Activated CD8-positive, alpha-beta memory T cell treated with anti-CD3 and anti-CD28 coated beads for 36 hours (primary cell): ENCODE measurements around the gene ANTKMT. TPM values are rescaled to one million over a fixed set of nuclear protein-coding genes. Genes with fewer than 3 reads are reported as not detected.

ENCODE experiments used
- CTCF ChIA-PET: fragments of 350-600 bp; sonication (Branson Sonifier 250); formaldehyde crosslinking; loops from one replicate; lab custom pipeline; 2021; ENCODE audit warnings: antibody characterized with exemption; lab: Charles Lee
- POLR2A ChIA-PET: fragments of 350-600 bp; sonication (Branson Sonifier 250); formaldehyde crosslinking; loops from one replicate; lab custom pipeline; 2021; ENCODE audit warnings: antibody characterized with exemption; lab: Charles Lee
- total RNA-seq, 2 experiments: library from RNA; stranded (reverse); gene quantifications; one replicate each; pipeline ENCODE4 v1.2.3, GENCODE V29; 2021

The ANTKMT gene
- total RNA-seq, 2 experiments from 2014 or later: 69.1 to 69.9 TPM

GRCh38 chr16:692356-693108 lies 28.4 kb upstream of the ANTKMT start:
- ChIA-PET POLR2A (no interaction called here), CTCF (interaction anchor here (0.6 kb wide), 1 partner anchor 298 kb away, joined by 3 read pairs; no protein-coding TSS in a partner anchor)

GRCh38 chr16:693364-693763 lies 27.6 kb upstream of the ANTKMT start:
- ChIA-PET POLR2A (no interaction called here), CTCF (interaction anchor here (0.6 kb wide), 1 partner anchor 298 kb away, joined by 3 read pairs; no protein-coding TSS in a partner anchor)

GRCh38 chr16:693766-694165 lies 27.2 kb upstream of the ANTKMT start:
- CTCF ChIA-PET: no interaction called here
- POLR2A ChIA-PET: no interaction called here

GRCh38 chr16:694187-694862 lies 26.6 kb upstream of the ANTKMT start:
- POLR2A ChIA-PET: interaction anchor here (0.5 kb wide), 1 partner anchor 257 kb away, joined by 7 read pairs; no protein-coding TSS in a partner anchor
- CTCF ChIA-PET: interaction anchor here (1.3 to 2.0 kb wide), 4 partner anchors 13 to 91 kb away, joined by 5 to 10 read pairs (median 7); partner anchors contain the start of gene ANTKMT

GRCh38 chr16:694863-695354 lies 26.0 kb upstream of the ANTKMT start:
- CTCF ChIA-PET: interaction anchor here (0.7 to 2.0 kb wide), 9 partner anchors 11 to 91 kb away, joined by 3 to 10 read pairs (median 5); partner anchors contain the start of genes ANTKMT, JMJD8 and METRN
- POLR2A ChIA-PET: interaction anchor here (0.5 to 1.0 kb wide), 4 partner anchors 26 to 258 kb away, joined by 3 to 7 read pairs (median 3); partner anchors contain the start of genes ANTKMT, CHTF18 and RPUSD1

- POLR2A ChIA-PET: interaction anchor here (0.5 to 1.0 kb wide), 5 partner anchors 26 to 93 kb away, joined by 3 read pairs; partner anchors contain the start of genes ANTKMT, CHTF18 and RPUSD1
- CTCF ChIA-PET: interaction anchor here (0.7 to 2.0 kb wide), 10 partner anchors 12 to 90 kb away, joined by 3 to 10 read pairs (median 5); partner anchors contain the start of genes ANTKMT, JMJD8 and METRN
Observed at GRCh38 chr16:695355-696089, 25.4 kb upstream of the ANTKMT start.

- POLR2A ChIA-PET: interaction anchor here (0.6 kb wide), 1 partner anchor 206 kb away, joined by 5 read pairs; no protein-coding TSS in a partner anchor
- CTCF ChIA-PET: interaction anchor here (0.7 to 0.8 kb wide), 4 partner anchors 8 to 271 kb away, joined by 3 to 5 read pairs (median 4); no protein-coding TSS in a partner anchor
Observed at GRCh38 chr16:698911-699671, 21.9 kb upstream of the ANTKMT start.

GRCh38 chr16:700684-701584 lies 20.0 kb upstream of the ANTKMT start:
- ChIA-PET POLR2A (no interaction called here), CTCF (interaction anchor here (0.5 to 1.4 kb wide), 3 partner anchors 10 to 263 kb away, joined by 3 to 4 read pairs (median 3); no protein-coding TSS in a partner anchor)

- ChIA-PET CTCF (interaction anchor here (0.6 to 1.6 kb wide), 5 partner anchors 8 to 83 kb away, joined by 3 to 4 read pairs (median 3); partner anchors contain the start of gene WDR24), POLR2A (no interaction called here)
Observed at GRCh38 chr16:702341-702740, 18.6 kb upstream of the ANTKMT start.

GRCh38 chr16:703406-703805 lies 17.5 kb upstream of the ANTKMT start:
- POLR2A ChIA-PET: interaction anchor here (0.6 kb wide), 1 partner anchor 53 kb away, joined by 3 read pairs; no protein-coding TSS in a partner anchor
- CTCF ChIA-PET: interaction anchor here (1.2 to 1.6 kb wide), 2 partner anchors 13 to 81 kb away, joined by 3 to 4 read pairs; partner anchors contain the start of gene WDR24

GRCh38 chr16:704047-704446 lies 16.9 kb upstream of the ANTKMT start:
- POLR2A ChIA-PET: interaction anchor here (0.6 kb wide), 1 partner anchor 53 kb away, joined by 3 read pairs; no protein-coding TSS in a partner anchor
- CTCF ChIA-PET: interaction anchor here (0.8 kb wide), 1 partner anchor 8 kb away, joined by 3 read pairs; no protein-coding TSS in a partner anchor

GRCh38 chr16:704552-705380 lies 16.2 kb upstream of the ANTKMT start:
- ChIA-PET POLR2A (no interaction called here), CTCF (interaction anchor here (0.8 kb wide), 1 partner anchor 7 kb away, joined by 3 read pairs; no protein-coding TSS in a partner anchor)

GRCh38 chr16:705431-706188 lies 15.3 kb upstream of the ANTKMT start, which contains the start of gene FBXL16:
FBXL16 (minus strand) TSS chr16:705801; CDS start chr16:697405, 8,396 bp downstream.
- POLR2A ChIA-PET: no interaction called here
- CTCF ChIA-PET: interaction anchor here (2.3 kb wide), 1 partner anchor 80 kb away, joined by 9 read pairs; no protein-coding TSS in a partner anchor

- ChIA-PET CTCF (interaction anchor here (2.3 kb wide), 1 partner anchor 79 kb away, joined by 9 read pairs; no protein-coding TSS in a partner anchor), POLR2A (interaction anchor here (0.7 kb wide), 1 partner anchor 9 kb away, joined by 3 read pairs; no protein-coding TSS in a partner anchor)
Observed at GRCh38 chr16:706189-707061, 14.5 kb upstream of the ANTKMT start.
